HG03342 (cell line): ENCODE data around the gene NPR2.

ENCODE experiments used
- ATAC-seq: cut with Tn5 transposase; IDR thresholded peaks from one replicate; pipeline ENCODE4 v1.9.1; 2021; ENCODE audit warnings: mild to moderate bottlenecking, moderate library complexity; ENCODE audit not compliant: unreplicated experiment

NPR2 gene

GRCh38 chr9:35763181-35763580, 28.2 kb upstream of the NPR2 start:
- ATAC-seq = no peak

- no peak for ATAC-seq
These were observed 27.6 kb upstream of the NPR2 start for GRCh38 chr9:35763803-35764202.

- no peak for ATAC-seq
These were observed 24.4 kb upstream of the NPR2 start for GRCh38 chr9:35766997-35767396.

- no peak for ATAC-seq
These were observed 23.9 kb upstream of the NPR2 start for GRCh38 chr9:35767458-35767857.

- ATAC-seq = no peak
These were observed 21.6 kb upstream of the NPR2 start for GRCh38 chr9:35769763-35770162.

GRCh38 chr9:35771075-35771433, 20.3 kb upstream of the NPR2 start:
- no peak for ATAC-seq

- ATAC-seq = no peak
These were observed 19.9 kb upstream of the NPR2 start for GRCh38 chr9:35771534-35771933.

- ATAC-seq = no peak
These were observed 19.4 kb upstream of the NPR2 start for GRCh38 chr9:35771943-35772342.

GRCh38 chr9:35774907-35775635, 16.3 kb upstream of the NPR2 start:
- no peak for ATAC-seq

- no peak for ATAC-seq
These were observed 15.4 kb upstream of the NPR2 start for GRCh38 chr9:35776018-35776417.

- no peak for ATAC-seq
These were observed 12.9 kb upstream of the NPR2 start for GRCh38 chr9:35778496-35778895.

- no peak for ATAC-seq
These were observed 10.3 kb upstream of the NPR2 start for GRCh38 chr9:35781066-35781465.

GRCh38 chr9:35783418-35783817, 8.0 kb upstream of the NPR2 start:
- no peak for ATAC-seq

- no peak for ATAC-seq
These were observed 1.9 kb upstream of the NPR2 start for GRCh38 chr9:35789541-35789940.

GRCh38 chr9:35790025-35790384, 1.4 kb upstream of the NPR2 start:
- ATAC-seq = no peak

GRCh38 chr9:35790385-35791296, 750 bp upstream of the NPR2 start:
- ATAC-seq = no peak

GRCh38 chr9:35792024-35792813, 828 bp downstream of the NPR2 start:
- no peak for ATAC-seq

GRCh38 chr9:35792826-35793225, 1.4 kb downstream of the NPR2 start:
- ATAC-seq = no peak

- ATAC-seq = no peak
These were observed 2.1 kb downstream of the NPR2 start for GRCh38 chr9:35793461-35793860.

GRCh38 chr9:35795695-35796094, 4.3 kb downstream of the NPR2 start:
- ATAC-seq = no peak

- ATAC-seq = no peak
These were observed 6.1 kb downstream of the NPR2 start for GRCh38 chr9:35797311-35798109.
